ENCODE measurements around the gene WAS. TPM values are rescaled to one million over a fixed set of nuclear protein-coding genes. Genes with fewer than 3 reads are reported as not detected.

WAS gene
- total RNA-seq, 1 donor: under 0.01 TPM

DNA sequence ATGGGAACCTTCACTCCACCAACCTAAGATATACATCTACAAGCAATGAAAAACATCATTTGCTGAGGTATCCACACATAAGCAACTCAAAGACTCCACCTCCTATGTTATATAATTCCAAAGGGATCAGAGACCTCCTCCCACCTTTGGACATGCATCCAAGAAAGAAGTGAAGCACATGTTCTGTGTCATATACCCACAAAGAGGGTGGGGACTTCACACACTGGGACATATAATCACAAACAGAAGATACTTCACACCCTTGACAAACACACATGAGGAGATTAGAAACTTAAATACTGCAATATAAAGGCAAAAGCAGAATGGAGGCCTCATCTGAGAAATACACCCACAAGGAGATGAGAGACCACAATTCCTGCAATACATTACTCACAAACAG, 38.3 kb downstream of the WAS start:
- no peak for TF ChIP-seq CTCF (IDR thresholded peaks at IDR 0.05; ENCODE audit: insufficient read depth, low read depth, low read length)
- DNase-seq (ENCODE audit: low read depth): no peak
- no peak overlapping the region for H3K4me3 ChIP-seq (ENCODE audit: low read depth, low read length)

GRCh38 chrX:48726596-48726995, 43.0 kb downstream of the WAS start:
- TF ChIP-seq CTCF (IDR thresholded peaks at IDR 0.05; ENCODE audit: insufficient read depth, low read depth, low read length): no peak
- DNase-seq (ENCODE audit: low read depth): no peak
- no peak overlapping the region for H3K4me3 ChIP-seq (ENCODE audit: low read depth, low read length)

DNA sequence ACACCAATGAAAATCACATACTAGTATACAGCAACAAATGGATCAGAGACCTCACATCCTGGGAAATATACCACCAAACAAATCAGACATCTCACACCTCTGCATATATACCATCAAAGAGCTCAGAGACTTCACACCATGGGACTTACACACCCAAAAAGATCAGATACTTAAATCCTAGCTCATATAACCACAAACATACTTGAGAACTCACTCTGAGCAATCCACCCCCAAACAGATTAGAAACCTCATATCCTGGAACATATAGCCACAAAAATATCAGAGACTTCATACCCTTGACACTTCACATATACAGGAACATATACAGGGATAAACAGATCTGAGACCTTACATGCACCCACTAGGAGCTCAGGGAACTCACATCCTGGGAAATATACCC, 45.1 kb downstream of the WAS start:
- no peak for TF ChIP-seq CTCF (IDR thresholded peaks at IDR 0.05; ENCODE audit: insufficient read depth, low read depth, low read length)
- DNase-seq (ENCODE audit: low read depth): no peak
- no peak overlapping the region for H3K4me3 ChIP-seq (ENCODE audit: low read depth, low read length)

DNA sequence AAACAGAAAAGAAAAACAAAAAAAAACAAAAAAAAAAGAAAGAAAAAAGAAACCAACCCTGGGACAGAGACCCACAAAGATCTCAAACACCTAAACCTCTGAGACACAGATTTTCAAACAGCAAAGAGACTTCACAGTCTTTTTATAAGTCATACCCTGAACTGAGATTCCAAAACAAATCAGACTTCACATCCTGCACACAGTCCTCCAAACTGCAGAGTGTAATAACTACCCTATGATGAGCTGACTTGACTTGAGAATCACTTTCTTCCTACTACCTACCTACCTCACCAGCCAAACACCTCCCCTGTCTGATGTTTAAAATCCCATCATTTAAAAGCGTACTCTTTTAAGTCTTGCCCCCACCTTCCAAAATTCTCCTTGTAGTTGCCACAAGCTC, 52.7 kb downstream of the WAS start:
- TF ChIP-seq CTCF (IDR thresholded peaks at IDR 0.05; ENCODE audit: insufficient read depth, low read depth, low read length): no peak
- no peak for DNase-seq (ENCODE audit: low read depth)
- peak overlapping the region; percentile 49 for H3K4me3 ChIP-seq (ENCODE audit: low read depth, low read length)

- DNase-seq (ENCODE audit: low read depth): no peak
- peak overlapping the region; percentile 49 for H3K4me3 ChIP-seq (ENCODE audit: low read depth, low read length)
- TF ChIP-seq CTCF (IDR thresholded peaks at IDR 0.05; ENCODE audit: insufficient read depth, low read depth, low read length): no peak
Measured at GRCh38 chrX:48736878-48737212, 53.2 kb downstream of the WAS start.

DNA sequence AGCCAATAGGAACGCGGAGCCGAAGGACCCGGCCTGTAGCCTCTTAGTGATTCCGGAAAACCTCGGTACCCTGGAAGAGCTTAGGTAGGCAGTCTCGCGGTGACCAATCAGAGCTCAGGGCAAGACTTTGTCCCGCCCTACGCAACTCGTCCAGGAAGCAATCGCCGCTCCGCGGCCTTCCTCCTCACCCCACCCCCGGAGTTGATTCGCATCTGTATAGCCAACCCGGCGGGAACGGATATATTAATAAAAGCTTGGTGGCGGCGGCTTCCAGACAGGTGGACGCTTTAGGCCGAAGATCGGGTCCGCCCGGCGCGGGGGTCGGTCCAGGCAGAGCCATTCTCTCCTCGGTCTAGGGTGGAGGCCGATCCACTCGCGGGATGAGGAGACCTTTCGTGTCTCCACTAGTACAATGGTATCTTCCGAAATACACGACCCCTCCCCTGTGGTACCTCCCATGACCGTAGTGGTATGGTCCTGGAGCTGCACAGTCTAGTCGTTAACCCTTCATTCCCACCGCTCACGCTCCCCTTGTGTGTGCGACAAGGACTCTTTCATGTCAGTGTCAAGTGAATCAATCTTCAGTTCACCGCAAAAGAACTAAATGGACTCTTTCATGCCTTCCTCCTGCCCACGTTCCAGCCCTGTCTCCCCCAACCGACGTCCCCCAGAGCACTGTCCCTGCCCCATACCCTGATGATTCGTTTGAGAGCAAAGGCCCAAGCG, 53.8 kb downstream of the WAS start:
- no peak for TF ChIP-seq CTCF (IDR thresholded peaks at IDR 0.05; ENCODE audit: insufficient read depth, low read depth, low read length)
- DNase-seq (ENCODE audit: low read depth): peak; percentile 98
- peak overlapping the region; percentile 70 for H3K4me3 ChIP-seq (ENCODE audit: low read depth, low read length)

- H3K4me3 ChIP-seq (ENCODE audit: low read depth, low read length): peak overlapping the region; percentile 70
- no peak for TF ChIP-seq CTCF (IDR thresholded peaks at IDR 0.05; ENCODE audit: insufficient read depth, low read depth, low read length)
- DNase-seq (ENCODE audit: low read depth): no peak
Measured at GRCh38 chrX:48737940-48738339, 54.3 kb downstream of the WAS start.
